ENCODE results near the gene SMARCA4.
"Not testable (repeated sequence)": the region's sequence is repeated elsewhere in the genome, so short reads cannot be mapped to it uniquely, and the experiment has no call there.

Gene SMARCA4

DNA sequence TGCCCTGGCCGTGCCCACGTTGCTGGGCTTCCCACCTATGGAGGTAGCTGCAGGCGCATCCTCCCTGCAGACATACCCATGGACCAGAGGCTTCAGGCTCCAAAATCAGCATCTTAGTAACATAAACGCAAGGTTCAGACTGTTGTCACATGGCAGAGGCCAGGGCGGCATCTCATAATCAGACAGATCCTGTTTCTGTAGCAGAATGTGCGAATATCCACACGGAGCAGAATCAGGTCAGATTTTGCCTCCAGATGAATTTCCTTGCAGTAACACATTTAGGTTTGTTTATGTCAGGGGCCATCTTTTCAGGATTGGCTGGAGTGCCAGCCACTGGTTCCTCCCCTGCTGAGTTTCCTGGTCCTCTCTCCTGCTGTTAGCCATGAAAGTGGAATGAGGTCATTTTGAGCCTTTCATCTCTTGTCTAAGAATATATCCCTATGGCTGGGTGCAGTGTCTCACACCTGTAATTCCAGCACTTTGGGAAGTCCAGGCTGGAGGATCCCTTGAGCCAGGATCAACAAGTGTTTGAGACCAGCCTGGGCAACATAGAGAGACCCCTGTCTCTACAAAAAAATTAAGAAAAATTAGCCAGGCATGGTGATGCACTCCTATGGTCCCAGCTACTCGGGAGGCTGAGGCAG lies 20.5 kb downstream of the SMARCA4 start:
- no peak for DNase-seq

DNA sequence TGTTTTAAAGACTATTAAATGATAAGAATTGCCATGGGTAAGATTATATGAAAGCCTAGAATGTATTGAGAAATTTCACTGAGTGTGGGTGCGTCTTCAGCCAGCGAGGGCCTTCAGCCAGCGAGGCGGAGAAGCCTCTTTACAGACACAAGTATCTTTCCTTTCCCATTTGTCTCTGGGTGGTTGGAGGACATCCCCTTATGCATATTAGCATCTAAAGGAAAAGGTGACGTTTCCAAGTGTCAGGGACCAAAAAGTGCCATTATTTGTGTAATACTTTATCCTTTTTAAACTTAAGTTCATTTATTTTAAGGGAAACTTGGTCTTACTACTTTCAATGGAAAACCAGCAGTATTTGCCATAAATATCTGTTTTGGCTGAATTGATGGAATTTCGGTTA lies 22.2 kb downstream of the SMARCA4 start:
- no peak for DNase-seq

DNA sequence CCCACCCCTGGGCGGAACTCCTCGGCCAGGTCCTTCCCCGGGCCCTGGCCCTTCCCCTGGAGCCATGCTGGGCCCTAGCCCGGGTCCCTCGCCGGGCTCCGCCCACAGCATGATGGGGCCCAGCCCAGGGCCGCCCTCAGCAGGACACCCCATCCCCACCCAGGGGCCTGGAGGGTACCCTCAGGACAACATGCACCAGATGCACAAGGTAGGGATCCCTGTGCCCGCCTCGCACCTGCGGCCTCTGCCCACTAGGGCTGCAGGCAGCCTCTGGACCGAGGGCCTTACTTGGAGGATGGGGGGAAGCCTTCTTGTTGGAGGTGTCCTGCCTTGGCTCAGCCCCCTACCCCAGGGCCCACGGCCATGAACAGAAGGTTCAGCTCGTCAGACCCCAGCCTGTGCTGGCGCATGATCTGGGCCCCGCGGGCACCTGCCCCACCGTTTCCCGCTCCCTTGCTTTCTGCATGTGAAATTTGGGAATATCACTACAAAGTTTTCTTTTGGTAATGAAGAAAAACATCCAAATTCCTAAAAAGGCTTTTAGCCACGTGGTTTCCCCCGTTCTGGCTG lies 23.4 kb downstream of the SMARCA4 start:
- DNase-seq: no peak

DNA sequence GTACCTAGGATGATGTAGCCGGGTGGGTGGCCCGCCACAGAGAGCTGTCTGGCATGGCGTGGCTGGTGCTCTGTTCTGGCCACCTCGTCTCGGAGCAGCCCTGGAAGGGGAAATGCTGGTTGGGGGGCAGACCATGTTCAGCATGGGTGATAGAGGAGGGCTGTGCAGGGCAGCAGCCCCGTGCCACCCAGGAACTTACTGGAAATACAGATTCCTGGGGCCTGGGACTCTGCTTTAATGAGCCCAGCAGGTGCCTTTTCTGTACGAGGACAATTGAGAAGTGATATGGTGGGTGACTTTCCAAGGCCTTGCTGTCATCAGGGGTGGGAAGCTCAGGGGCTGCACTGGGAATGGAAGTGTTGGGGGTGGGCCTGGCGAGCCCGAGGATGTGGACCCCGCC lies 24.7 kb downstream of the SMARCA4 start:
- no peak for DNase-seq

DNA sequence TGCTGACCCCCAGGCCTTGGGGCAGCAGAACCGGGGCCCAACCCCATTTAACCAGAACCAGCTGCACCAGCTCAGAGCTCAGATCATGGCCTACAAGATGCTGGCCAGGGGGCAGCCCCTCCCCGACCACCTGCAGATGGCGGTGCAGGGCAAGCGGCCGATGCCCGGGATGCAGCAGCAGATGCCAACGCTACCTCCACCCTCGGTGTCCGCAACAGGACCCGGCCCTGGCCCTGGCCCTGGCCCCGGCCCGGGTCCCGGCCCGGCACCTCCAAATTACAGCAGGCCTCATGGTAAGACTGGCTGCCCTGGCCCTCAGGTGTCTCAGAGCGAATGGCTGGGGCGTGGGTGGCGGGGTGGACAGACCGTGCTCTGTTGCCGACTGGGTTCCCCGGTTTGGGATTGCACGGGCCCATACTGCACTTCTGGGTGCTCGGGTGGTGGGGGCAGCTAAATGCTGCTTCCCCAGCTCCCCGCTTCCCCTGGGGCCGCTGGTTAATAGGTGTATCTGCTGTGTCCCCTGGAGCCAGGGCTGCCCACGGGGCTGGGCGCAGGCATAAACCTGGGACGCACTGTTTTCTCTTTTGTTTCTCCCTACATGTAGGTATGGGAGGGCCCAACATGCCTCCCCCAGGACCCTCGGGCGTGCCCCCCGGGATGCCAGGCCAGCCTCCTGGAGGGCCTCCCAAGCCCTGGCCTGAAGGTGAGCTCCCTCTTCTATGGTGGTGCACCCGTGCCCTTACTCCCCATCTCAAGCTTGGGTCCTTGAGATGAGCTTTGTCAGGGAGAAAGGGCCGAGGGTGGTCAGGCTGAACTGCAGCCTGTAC lies 25.7 kb downstream of the SMARCA4 start:
- DNase-seq: no peak

DNA sequence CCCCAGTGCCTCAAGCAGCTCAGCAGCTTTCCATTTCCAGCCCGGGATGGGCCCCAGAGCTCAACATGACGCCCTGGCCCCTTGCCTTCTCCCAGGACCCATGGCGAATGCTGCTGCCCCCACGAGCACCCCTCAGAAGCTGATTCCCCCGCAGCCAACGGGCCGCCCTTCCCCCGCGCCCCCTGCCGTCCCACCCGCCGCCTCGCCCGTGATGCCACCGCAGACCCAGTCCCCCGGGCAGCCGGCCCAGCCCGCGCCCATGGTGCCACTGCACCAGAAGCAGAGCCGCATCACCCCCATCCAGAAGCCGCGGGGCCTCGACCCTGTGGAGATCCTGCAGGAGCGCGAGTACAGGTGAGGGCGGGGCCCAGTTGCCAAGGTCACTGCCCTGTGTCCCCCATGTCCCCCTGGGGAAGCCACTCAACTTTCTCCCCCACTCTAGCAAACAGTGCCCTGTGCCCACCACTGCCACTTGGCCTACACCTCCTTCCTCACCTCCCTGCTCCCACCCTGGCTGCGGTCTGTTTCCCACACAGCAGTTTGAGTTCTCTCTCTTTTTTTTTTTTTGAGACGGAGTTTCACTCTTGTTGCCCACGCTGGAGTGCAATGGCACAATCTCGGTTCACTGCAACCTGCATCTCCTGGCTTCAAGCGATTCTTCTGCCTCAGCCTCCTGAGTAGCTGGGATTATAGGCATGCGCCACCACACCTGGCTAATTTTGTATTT lies 26.9 kb downstream of the SMARCA4 start:
- DNase-seq: no peak

DNA sequence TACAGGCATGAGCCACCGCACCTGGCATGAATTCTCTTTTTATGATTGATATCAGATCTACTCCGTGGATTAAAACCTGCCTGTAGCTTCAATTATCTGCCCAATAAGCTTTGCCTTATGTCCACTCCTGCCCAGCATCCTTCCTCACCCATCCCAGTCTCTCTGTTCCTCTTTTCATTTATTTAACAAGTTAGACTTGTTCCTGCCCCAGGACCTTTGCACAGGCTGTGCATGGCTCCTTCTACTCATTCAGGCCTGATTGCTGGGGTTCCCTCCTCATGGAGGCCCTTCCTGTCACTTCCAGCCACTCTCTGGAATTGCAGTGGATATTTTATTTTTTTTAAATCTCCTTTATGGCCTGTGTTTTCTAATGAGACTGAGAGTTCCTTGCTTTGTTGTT lies 27.6 kb downstream of the SMARCA4 start:
- no peak for DNase-seq

DNA sequence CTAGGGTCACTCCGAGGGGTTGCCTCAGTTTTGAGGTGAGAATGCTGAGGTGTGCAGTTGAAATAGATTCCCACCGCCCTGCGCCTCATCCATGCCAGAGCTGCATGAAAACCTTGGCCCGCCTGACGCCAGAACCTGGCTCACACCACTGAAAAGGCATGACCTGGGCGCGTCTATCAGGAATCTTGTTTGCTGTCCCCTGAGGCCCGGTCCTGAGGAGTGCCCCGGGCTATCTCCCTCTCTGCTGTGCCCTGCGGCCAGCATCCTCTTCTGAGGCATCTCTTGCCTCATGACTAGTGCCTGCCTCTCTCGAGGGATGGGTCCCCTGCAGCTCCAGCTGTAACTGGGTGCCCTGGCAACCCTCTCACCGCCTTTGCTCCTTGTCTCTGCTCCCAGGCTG lies 28.1 kb downstream of the SMARCA4 start:
- DNase-seq: no peak

DNA sequence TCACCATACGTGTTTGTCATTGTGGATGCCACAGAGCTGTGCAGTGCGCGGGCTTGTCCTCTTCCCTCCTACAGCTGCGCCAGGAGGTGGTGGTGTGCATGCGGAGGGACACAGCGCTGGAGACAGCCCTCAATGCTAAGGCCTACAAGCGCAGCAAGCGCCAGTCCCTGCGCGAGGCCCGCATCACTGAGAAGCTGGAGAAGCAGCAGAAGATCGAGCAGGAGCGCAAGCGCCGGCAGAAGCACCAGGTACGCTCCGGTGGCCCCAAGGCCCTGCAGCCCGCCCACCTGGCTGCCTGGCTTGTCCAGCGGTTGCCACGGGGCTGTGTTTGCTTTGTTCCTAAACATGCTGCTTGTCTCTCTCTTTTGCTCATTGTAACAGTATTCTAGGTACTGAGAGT lies 30.2 kb downstream of the SMARCA4 start:
- DNase-seq: no peak

DNA sequence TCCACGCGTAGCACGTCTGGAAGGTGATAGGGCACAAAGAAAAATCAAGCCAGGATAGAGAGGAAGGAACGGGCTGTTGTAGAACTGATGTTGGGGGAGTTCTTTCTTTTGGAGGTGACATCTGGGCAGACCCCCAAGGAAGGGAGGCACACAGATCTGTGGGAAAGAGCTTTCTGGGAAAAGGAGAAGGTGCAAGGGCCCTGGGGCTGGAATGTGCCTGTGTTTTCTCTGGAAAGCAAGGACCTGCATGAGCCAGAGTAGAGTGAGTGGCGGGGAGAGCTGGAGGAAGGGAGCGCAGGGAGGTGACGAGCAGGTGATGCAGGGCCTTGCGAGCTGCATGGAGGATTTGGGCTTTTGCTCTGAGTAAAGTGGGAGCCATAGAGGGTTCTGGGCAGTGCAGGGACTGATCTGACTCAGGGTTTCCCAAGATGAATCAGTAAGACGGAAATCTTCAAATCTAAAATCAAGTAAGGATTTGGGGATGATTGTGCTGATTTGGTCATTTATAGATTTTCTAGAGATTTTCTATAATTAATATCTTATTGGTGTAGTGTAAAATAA lies 30.8 kb downstream of the SMARCA4 start:
- no peak for DNase-seq

DNA sequence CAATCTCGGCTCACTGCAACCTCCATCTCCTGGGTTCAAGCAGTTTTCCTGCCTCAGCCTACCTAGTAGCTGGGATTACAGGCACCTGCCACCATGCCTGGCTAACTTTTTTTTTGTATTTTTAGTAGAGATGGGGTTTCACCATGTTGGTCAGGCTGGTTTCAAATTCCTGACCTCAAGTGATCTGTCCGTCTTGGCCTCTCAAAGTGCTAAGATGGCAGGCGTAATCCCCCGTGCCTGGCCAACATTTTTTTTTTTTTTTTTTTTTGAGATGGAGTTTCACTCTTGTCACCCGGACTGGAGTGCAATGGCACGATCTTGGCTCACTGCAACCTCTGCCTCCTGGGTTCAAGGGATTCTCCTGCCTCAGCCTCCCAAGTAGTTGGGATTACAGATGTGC lies 31.3 kb downstream of the SMARCA4 start:
- DNase-seq: not testable (repeated sequence)

DNA sequence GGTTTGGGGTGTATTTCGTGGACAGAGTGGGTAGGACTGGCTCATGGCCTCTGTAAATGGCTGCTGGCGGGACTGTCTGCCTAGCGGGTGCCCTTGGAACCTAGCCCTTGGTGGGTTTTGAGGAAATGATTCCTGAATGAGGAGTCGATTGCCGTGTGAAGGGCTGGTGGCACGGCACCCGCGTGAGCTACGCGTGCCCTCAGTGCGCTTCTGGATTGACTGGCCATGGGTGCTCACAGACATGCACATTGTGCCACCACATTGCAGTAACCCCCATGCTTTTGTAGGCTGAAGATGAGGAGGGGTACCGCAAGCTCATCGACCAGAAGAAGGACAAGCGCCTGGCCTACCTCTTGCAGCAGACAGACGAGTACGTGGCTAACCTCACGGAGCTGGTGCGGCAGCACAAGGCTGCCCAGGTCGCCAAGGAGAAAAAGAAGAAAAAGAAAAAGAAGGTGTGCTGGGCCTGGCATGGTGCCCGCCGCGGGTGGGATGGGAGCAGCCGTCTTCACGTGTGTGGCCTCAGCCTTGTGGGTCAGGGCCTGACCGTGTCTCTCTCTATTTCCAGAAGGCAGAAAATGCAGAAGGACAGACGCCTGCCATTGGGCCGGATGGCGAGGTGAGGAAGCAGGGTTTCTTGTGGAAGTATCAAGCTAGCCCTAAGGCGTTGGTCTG lies 35.2 kb downstream of the SMARCA4 start:
- DNase-seq: no peak

DNA sequence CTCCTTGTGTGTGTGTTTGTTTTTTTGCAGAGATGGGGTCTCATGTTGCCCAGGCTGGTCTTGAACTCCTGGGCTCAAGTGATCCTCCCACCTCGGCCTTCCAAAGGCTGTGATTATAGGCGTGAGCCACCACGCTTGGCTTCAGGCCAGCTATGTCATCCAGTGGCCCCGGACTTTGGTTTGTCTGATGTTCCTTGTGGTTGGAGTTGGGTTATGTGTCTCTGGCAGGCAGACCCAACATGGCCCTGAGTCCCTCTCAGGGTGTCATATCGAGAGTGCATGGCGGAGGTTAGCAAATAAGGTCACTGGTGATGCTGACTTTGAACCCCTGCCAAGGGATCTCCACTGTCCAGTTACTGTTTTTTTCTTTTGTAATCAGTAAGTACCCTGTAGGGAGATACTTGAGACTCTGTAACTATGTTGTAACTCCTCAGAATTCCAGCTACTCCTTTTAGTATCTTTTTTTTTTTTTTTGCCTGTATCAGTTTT lies 37.3 kb downstream of the SMARCA4 start:
- no peak for DNase-seq

DNA sequence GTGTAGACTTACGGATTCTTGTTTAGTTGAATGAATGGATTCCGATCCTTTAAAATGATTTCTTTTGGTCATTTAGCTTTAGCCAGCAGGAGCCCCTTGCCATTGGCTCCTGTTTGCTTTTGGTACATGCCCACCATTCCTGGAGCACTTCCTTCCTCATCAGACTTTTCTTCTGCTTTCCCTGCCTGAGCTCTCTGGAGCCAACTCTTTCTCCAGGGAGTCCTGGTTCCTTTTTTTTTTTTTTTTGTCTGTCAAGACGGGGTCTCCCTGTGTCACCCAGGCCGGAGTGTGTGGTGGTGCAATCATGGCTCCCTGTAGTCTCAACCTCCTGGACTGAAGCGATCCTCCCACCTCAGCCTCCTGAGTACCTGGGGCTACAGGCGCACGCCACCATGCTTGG lies 37.8 kb downstream of the SMARCA4 start:
- no peak for DNase-seq

DNA sequence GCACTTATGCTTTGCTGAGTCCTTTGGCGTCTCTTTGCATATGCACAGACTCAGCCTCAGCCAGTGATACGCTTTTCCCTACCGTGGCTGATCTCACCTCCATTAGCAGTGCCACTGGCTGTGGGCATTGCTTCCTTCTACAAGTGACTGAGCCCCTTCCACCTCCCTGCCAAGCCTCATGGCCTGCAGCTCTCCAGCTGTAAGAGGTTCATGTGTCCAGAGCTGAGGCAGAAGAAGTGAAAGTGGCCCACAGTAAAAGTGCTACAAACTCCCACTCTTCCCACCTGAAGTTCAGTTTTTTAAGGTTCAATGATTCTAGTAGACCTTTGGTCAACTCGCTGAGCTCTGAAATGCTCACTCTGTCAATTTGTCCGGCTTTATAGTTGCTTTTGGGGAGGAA lies 44.7 kb downstream of the SMARCA4 start:
- DNase-seq: no peak

DNA sequence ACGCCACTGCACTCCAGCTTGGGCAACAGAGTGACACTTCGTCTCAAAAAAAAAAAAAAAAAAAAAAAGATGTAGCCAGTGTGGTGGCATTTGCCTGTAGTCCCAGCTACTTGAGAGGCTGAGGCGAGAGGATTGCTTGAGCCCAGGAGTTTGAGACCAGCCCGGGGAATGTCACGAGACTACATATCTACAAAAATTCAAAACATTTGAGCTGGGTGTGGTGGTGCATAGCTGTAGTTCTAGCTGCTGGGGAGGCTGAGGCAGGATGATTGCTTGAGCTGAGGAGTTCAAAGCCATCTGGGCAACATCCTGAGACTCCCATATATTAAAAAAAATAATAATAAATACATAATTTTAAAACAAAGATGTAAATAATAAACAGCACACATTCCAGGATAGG lies 46.6 kb downstream of the SMARCA4 start:
- no peak for DNase-seq

DNA sequence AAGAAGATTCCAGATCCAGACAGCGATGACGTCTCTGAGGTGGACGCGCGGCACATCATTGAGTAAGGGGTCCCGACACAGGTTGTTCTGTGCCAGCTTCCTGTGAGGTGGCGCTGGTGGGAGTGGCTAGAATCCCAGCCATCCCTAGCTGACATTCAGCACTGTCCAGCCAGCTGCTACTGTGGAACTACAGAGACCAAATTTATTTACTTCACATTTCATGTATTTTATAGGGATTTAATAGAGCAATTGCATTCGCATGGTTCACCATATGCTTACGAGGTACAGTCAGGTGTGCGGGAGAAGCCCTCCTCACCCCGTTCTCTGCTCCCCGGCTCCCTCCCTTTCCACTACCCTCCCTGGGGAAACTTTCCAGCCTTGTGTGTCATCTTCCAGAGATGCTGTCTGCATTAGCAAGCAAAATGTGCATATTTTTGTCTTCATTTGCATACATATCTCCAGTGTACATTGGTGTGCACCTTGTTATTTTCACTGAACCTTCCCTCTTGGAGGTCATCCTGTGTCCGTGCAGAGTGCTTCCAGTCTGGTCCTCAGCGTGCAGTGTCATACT lies 47.2 kb downstream of the SMARCA4 start:
- DNase-seq: no peak

DNA sequence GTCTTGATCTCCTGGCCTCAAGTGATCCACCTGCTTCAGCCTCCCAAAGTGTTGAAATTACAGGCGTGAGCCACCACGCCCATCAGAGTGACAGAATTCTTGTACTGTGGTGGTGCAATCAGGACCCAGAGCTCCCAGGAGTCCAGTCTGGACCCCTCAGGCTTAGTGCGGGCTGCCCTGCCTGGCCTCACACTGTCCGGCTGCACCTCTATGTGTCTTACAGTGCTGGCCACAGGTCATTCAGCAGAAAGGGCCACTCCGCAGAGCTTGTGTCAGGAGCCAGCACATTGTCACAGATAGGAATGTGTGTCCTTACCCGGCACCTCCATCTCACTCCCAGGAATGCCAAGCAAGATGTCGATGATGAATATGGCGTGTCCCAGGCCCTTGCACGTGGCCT lies 49.2 kb downstream of the SMARCA4 start:
- no peak for DNase-seq

DNA sequence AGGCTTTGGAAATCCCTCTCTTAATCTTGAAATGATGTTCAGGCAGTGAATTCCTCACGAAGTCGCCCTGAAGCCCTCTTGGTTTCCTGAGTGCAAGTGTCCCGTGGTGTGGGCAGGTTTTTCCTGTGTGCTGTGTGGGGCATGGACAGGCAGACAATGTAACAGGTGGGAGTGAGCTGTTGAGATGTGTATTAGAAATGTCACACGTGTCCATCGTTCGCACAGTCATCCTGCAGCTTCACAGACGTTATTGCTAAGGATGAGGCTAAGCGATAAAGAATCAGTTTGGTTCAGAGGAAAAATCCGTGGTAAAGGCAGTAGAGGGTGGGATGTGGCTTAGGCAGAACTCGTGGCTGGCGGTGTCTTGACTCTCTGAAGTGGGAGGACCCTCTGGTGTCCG lies 51.7 kb downstream of the SMARCA4 start:
- DNase-seq: no peak

DNA sequence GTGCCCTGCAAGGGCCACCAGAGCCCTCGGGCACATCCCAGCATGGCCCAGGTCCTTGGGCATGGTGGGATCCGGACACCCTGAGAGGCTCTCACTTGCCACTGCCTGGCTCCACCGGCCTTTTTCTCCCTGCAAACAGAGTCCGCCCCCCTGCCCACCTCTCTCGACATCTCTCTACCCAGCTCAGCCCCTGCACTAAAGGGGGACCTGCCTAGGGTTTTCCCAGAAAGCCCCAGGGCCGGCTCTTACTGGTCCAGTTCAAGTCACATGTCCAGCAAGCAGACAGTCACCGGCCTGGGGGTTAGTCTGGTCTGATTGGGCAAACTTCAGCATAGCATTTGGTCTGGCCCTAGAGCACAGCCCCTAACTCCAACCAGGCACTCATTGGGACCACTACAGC lies 52.9 kb downstream of the SMARCA4 start:
- DNase-seq: no peak

DNA sequence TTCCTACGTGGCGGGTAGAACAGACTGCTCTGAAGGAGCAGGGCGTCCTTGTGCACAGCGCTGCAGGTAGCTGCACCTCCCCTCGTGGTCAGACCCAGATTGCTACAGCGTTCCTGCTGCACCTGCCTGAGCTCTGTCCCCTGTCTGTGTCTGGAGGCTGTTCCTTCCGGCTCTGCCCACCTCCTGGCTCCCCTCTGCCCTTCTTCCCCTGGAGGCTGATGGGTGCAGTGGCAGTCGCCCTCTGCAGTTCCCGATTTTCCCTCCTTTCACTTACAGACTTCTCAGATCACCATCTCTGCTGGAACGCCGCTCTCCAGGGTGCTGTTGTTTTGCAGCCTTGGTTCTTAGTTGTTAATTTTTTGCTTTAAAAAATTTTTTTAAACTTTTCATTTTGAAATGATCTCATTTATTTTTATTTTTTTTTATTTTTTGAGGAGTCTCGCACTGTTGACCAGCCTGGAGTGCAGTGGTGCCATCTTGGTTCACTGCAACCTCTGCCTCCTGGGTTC lies 53.6 kb downstream of the SMARCA4 start:
- DNase-seq: no peak

DNA sequence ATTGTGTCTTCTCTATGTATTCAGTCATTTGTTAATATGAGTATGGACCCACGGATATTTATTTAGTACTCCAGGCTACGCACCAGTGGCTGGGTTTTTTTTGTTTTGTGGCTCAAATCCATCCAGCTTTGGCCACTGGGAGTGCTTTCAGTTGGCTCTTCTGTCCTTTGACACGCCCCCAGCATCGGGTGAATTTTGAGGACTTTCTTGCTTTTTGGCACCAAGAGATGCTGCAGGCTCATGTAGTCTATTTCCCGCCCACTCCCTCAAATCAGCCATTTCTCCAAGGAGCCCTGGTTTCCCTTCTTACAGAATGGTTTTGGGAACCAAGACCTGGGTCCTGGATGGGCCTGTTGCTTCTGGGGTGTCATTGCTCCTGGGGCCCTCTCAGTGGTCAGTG lies 55.8 kb downstream of the SMARCA4 start:
- DNase-seq: no peak

All from DMS79 (cell line).